Neural progenitor cell (in vitro differentiated cells): ENCODE measurements around the gene KCTD16.

Experiments used
- EZH2 ChIP-seq: fragments of 200-600 bp; sonication (generic); IDR thresholded peaks from 2 replicates; pipeline ENCODE4 v1.6.1; 2017; ENCODE audit warnings: antibody characterized with exemption, mild to moderate bottlenecking, moderate library complexity
- EZH2phosphoT487 ChIP-seq: fragments of 200-600 bp; sonication (generic); IDR thresholded peaks from 2 replicates; pipeline ENCODE4 v1.6.1; 2017; ENCODE audit warnings: antibody characterized with exemption
- TF ChIP-seq, protein P1 (sequence below): fragments of 200-600 bp; sonication (generic); IDR thresholded peaks from 2 replicates; pipeline ENCODE4 v1.5.1; 2017; ENCODE audit warnings: antibody characterized with exemption, mild to moderate bottlenecking

DNA sequence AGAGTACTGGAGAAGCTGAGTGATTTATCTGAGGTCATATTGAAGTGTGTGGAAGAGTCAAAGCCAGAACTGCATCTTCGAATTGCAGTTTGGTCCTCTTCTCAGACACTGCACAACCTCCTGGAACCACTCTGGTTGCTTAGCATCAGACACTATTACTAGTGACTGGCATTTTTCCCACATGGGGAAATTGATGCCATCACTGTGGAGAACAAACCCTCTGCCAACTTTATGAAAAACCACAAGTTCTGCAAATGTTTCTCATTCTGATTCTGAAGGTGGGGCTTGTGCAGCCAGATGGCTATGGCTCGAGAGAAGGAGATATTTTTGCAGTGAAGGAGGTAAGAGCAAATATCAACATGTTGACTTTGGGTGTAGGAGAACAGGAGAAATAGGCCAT lies 67.2 kb downstream of the KCTD16 start:
- TF ChIP-seq, protein P1, sequence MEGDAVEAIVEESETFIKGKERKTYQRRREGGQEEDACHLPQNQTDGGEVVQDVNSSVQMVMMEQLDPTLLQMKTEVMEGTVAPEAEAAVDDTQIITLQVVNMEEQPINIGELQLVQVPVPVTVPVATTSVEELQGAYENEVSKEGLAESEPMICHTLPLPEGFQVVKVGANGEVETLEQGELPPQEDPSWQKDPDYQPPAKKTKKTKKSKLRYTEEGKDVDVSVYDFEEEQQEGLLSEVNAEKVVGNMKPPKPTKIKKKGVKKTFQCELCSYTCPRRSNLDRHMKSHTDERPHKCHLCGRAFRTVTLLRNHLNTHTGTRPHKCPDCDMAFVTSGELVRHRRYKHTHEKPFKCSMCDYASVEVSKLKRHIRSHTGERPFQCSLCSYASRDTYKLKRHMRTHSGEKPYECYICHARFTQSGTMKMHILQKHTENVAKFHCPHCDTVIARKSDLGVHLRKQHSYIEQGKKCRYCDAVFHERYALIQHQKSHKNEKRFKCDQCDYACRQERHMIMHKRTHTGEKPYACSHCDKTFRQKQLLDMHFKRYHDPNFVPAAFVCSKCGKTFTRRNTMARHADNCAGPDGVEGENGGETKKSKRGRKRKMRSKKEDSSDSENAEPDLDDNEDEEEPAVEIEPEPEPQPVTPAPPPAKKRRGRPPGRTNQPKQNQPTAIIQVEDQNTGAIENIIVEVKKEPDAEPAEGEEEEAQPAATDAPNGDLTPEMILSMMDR: no peak
- no peak for TF ChIP-seq EZH2
- TF ChIP-seq EZH2phosphoT487: no peak
